Esophagus squamous epithelium (tissue), 5 donors: Measurements from ENCODE around the gene LIN7C. TPM values are rescaled to one million over a fixed set of nuclear protein-coding genes. Genes with fewer than 3 reads are reported as not detected.
"Not testable (repeated sequence)": the region's sequence is repeated elsewhere in the genome, so short reads cannot be mapped to it uniquely, and the experiment has no call there.

ENCODE experiments used
- DNase-seq: peaks from one replicate; lab custom pipeline; 2025; lab: John Stamatoyannopoulos, UW
- H3K27ac ChIP-seq, 4 donors: fragments of 200-600 bp; sonication (generic); one replicate each; pipeline ENCODE4 v1.5.1; 2016 to 2019; ENCODE audit warnings: mild to moderate bottlenecking in 1 of 4
- H3K27me3 ChIP-seq, 4 donors: fragments of 200-600 bp; sonication (generic); 1 replicate in 3 of 4; 2 replicates in 1 of 4; pipeline versions ENCODE4 v1.5.1 to v1.6.0; 2017 to 2021; ENCODE audit warnings: antibody characterized with exemption in 1 of 4
- H3K36me3 ChIP-seq, 3 donors: fragments of 200-600 bp; sonication (generic); one replicate each; pipeline ENCODE4 v1.5.1; 2016 to 2019
- H3K4me1 ChIP-seq, 3 donors: fragments of 200-600 bp; sonication (generic); one replicate each; pipeline ENCODE4 v1.5.1; 2017 to 2019
- H3K4me3 ChIP-seq, 4 donors: fragments of 200-600 bp; sonication (generic); 1 replicate in 3 of 4; 2 replicates in 1 of 4; pipeline ENCODE4 v1.5.1; 2016 to 2019; ENCODE audit warnings: mild to moderate bottlenecking in 2 of 4, moderate library complexity in 1 of 4
- H3K9me3 ChIP-seq, 3 donors: fragments of 200-600 bp; sonication (generic); one replicate each; pipeline ENCODE4 v1.5.1; 2016 to 2019
- CTCF ChIP-seq, 6 experiments: fragments of 450-650 bp in 4 of 6; fragments of 200-600 bp in 2 of 6; sonication (generic) in 2 of 6; IDR thresholded peaks; one replicate each; pipeline ENCODE4 v1.5.1; 2016 to 2019; ENCODE audit warnings: antibody characterized with exemption in 6 of 6, mild to moderate bottlenecking in 4 of 6, moderate library complexity in 4 of 6
- POLR2A ChIP-seq, 4 donors: fragments of 450-650 bp; IDR thresholded peaks; one replicate each; pipeline ENCODE4 v1.6.1; 2017; ENCODE audit warnings: antibody characterized with exemption in 4 of 4, mild to moderate bottlenecking in 4 of 4, moderate library complexity in 3 of 4
- WGBS, 2 donors: methylation state at CpG; one replicate each; pipeline ENCODE4 v1.1.5; 2018; 5-methylcytosine and 5-hydroxymethylcytosine counted together
- intact Hi-C: fragments of 100-400 bp; cut with DNase I; formaldehyde crosslinking; loops from one replicate; pipeline ENCODE4 v1.15.0; 2022
- total RNA-seq, 4 donors: library from RNA; depleted of rRNA; stranded (reverse); fragments of >200 nt; gene quantifications; one replicate each; pipeline ENCODE4 v1.1.0, GENCODE V29; 2016
- donor health status: DM: yes; HTN: yes; CAD: no.

LIN7C gene
- total RNA-seq, 4 donors from 2014 or later: 30.4 to 50.3 (median 47.3) TPM

DNA sequence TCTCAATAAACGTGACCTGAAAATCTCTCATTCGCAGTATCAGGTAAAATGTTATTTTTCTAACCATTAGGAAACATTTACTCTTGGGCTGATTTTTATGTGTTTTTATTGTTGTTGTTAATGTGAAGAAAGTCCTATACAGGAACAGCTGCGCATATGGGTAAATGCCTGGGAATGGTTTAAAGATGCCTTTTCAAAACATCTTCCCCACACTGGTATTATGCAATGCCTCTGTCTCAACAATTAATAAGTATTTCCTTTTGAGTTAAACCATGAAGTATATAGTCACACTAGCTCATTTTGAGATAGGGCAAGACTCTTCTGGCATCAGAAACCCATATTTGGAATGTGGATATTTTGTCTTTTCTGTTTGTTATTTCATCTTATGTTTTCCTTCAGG, 13.7 kb upstream of the LIN7C start:
- H3K4me3 ChIP-seq: no peak overlapping the region
- intact Hi-C loops: no loop called here
- H3K9me3 ChIP-seq: no peaks in the 10 kb centered on the region
- WGBS, 2 donors: 85 to 86% methylated on average over 3 of the region's 3 CpGs
- no peak for DNase-seq
- no peak overlapping the region for H3K27ac ChIP-seq
- H3K27me3 ChIP-seq: no peaks in the 10 kb centered on the region
- peaks cover 0 to 10% (median 0%) of the 10 kb centered on the region in 3 donors for H3K4me1 ChIP-seq
- no peaks in the 10 kb centered on the region for H3K36me3 ChIP-seq
- TF ChIP-seq POLR2A (IDR thresholded peaks at IDR 0.05) (no peak), CTCF (IDR thresholded peaks at IDR 0.05) (no peak)

GRCh38 chr11:27518518-27518917, 11.9 kb upstream of the LIN7C start:
- no peaks in the 10 kb centered on the region for H3K9me3 ChIP-seq
- intact Hi-C loops: no loop called here
- H3K4me3 ChIP-seq: no peak overlapping the region
- WGBS, 2 donors: 82 to 83% methylated on average over 2 of the region's 2 CpGs
- H3K4me1 ChIP-seq: peaks cover 0 to 15% (median 0%) of the 10 kb centered on the region in 3 donors
- TF ChIP-seq POLR2A (IDR thresholded peaks at IDR 0.05) (no peak), CTCF (IDR thresholded peaks at IDR 0.05) (no peak)
- H3K36me3 ChIP-seq: no peaks in the 10 kb centered on the region
- H3K27ac ChIP-seq: no peak overlapping the region
- H3K27me3 ChIP-seq: no peaks in the 10 kb centered on the region
- no peak for DNase-seq

DNA sequence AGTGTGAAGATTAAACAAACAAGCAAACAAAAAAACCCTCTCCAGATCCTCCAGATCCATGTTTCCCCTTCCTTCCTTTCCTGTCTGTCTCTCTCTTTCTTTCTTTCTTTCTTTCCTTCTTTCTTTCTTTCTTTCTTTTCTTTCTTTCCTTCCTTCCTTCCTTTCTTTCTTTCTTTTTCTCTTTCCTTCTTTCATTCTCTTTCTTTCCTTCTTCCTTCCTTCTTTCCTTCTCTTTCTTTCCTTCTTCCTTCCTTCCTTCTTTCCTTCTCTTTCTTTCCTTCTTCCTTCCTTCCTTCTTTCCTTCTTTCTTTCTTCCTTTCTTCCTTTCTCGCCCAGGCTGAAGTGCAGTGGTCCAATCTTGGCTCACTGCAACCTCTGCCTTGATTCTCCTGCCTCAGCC, 10.9 kb upstream of the LIN7C start:
- H3K27me3 ChIP-seq, DNase-seq, intact Hi-C loops, H3K27ac ChIP-seq, H3K36me3 ChIP-seq, H3K9me3 ChIP-seq, H3K4me3 ChIP-seq: not testable (repeated sequence)
- H3K4me1 ChIP-seq: peaks cover 0 to 18% (median 0%) of the 10 kb centered on the region in 3 donors
- WGBS, 2 donors: 93% methylated on average over 1 of the region's 1 CpG; no CpG with 5 or more reads in 1 of the 2 donors

- H3K4me3 ChIP-seq: no peak overlapping the region
- TF ChIP-seq POLR2A (IDR thresholded peaks at IDR 0.05): no peak
- no peak for TF ChIP-seq CTCF (IDR thresholded peaks at IDR 0.05)
- H3K4me1 ChIP-seq: peaks cover 0 to 18% (median 0%) of the 10 kb centered on the region in 3 donors
- H3K27me3 ChIP-seq: no peaks in the 10 kb centered on the region
- DNase-seq: no peak
- WGBS, 2 donors: 33 to 47% methylated on average over 4 of the region's 4 CpGs
- H3K27ac ChIP-seq: peak overlapping the region in 1 of 4 donors; percentile 24
- H3K36me3 ChIP-seq: no peaks in the 10 kb centered on the region
- H3K9me3 ChIP-seq: no peaks in the 10 kb centered on the region
- intact Hi-C loops: no loop called here
Observed at GRCh38 chr11:27514558-27514957, 8.0 kb upstream of the LIN7C start.

GRCh38 chr11:27514076-27514475, 7.5 kb upstream of the LIN7C start:
- intact Hi-C loops: no loop called here
- TF ChIP-seq CTCF (IDR thresholded peaks at IDR 0.05): no peak
- peaks cover 0 to 18% (median 0%) of the 10 kb centered on the region in 3 donors for H3K4me1 ChIP-seq
- peak overlapping the region in 1 of 4 donors; percentile 10 for H3K27ac ChIP-seq
- WGBS, 2 donors: 41 to 49% methylated on average over 4 of the region's 4 CpGs
- H3K4me3 ChIP-seq: no peak overlapping the region
- no peaks in the 10 kb centered on the region for H3K36me3 ChIP-seq
- DNase-seq: no peak
- H3K9me3 ChIP-seq: no peaks in the 10 kb centered on the region
- H3K27me3 ChIP-seq: no peaks in the 10 kb centered on the region

DNA sequence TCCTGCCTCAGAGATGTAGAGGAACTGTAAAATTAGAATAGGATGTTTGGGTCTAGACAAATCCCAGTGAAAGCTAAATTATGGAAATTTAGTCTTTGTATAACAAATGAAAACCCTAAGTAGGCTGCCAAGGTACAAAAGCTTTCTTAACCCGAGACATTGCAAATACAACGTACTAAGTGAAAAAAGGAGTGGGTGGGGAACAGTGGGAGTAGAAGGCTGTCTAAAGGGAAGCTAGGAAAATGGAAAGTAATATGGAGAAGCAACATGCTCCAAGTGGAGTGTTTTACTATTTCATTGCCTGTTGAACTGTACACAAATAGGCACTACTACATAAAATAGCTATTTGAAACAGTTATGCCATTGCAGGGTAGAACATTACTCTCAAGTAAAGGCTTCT, 6.8 kb upstream of the LIN7C start:
- no peaks in the 10 kb centered on the region for H3K9me3 ChIP-seq
- no peaks in the 10 kb centered on the region for H3K36me3 ChIP-seq
- no peaks in the 10 kb centered on the region for H3K27me3 ChIP-seq
- H3K4me3 ChIP-seq: no peak overlapping the region
- DNase-seq: no peak
- intact Hi-C loops: no loop called here
- peak overlapping the region in 1 of 4 donors; percentile 10 for H3K27ac ChIP-seq
- peaks cover 0 to 18% (median 0%) of the 10 kb centered on the region in 3 donors for H3K4me1 ChIP-seq
- no peak for TF ChIP-seq POLR2A (IDR thresholded peaks at IDR 0.05)
- no peak for TF ChIP-seq CTCF (IDR thresholded peaks at IDR 0.05)
- 75 to 79% methylated on average over 2 of the region's 2 CpGs for WGBS, 2 donors
